Measurements from ENCODE around the gene UNC79. TPM values are rescaled to one million over a fixed set of nuclear protein-coding genes. Genes with fewer than 3 reads are reported as not detected.

UNC79 gene
- total and polyA plus RNA-seq, 3 donors from 2014 or later = 4.3 to 10.7 (median 5.5) TPM

- no peaks in the 10 kb centered on the region for H3K36me3 ChIP-seq (ENCODE audit: low read depth, missing control alignments)
- intact Hi-C loops (cut with DNase I; ENCODE audit: low total_unique reads) = no loop called here
- no peaks in the 10 kb centered on the region for H3K4me1 ChIP-seq
- TF ChIP-seq POLR2A (IDR thresholded peaks at IDR 0.05) = no peak
- no peak for TF ChIP-seq CTCF (IDR thresholded peaks at IDR 0.05)
- H3K27ac ChIP-seq = no peak overlapping the region
- 86 to 90% methylated on average over 3 of the region's 3 CpGs for WGBS, 2 donors
- no peak for DNase-seq
- H3K9me3 ChIP-seq = no peaks in the 10 kb centered on the region
- H3K27me3 ChIP-seq = no peaks in the 10 kb centered on the region
- no peak overlapping the region for H3K4me3 ChIP-seq
Measured at GRCh38 chr14:93496856-93497741, 66.4 kb downstream of the UNC79 start.

GRCh38 chr14:93510056-93510455, 79.3 kb downstream of the UNC79 start:
- H3K27ac ChIP-seq = no peak overlapping the region
- H3K4me1 ChIP-seq = no peaks in the 10 kb centered on the region
- intact Hi-C loops (cut with DNase I; ENCODE audit: low total_unique reads) = no loop called here
- H3K27me3 ChIP-seq = no peaks in the 10 kb centered on the region
- TF ChIP-seq POLR2A (IDR thresholded peaks at IDR 0.05) (no peak), CTCF (IDR thresholded peaks at IDR 0.05) (no peak)
- H3K4me3 ChIP-seq = no peak overlapping the region
- WGBS, 2 donors = 73 to 76% methylated on average over 1 of the region's 1 CpG
- no peaks in the 10 kb centered on the region for H3K36me3 ChIP-seq (ENCODE audit: low read depth, missing control alignments)
- no peaks in the 10 kb centered on the region for H3K9me3 ChIP-seq
- no peak for DNase-seq

- 87 to 89% methylated on average over 5 of the region's 5 CpGs for WGBS, 2 donors
- Histone ChIP-seq H3K36me3 (ENCODE audit: low read depth, missing control alignments) (no peaks in the 10 kb centered on the region), H3K27ac (no peak overlapping the region), H3K9me3 (no peaks in the 10 kb centered on the region), H3K27me3 (no peaks in the 10 kb centered on the region), H3K4me1 (no peaks in the 10 kb centered on the region), H3K4me3 (no peak overlapping the region)
- intact Hi-C loops (cut with DNase I; ENCODE audit: low total_unique reads) = no loop called here
- no peak for DNase-seq
- TF ChIP-seq CTCF (IDR thresholded peaks at IDR 0.05) = no peak
- no peak for TF ChIP-seq POLR2A (IDR thresholded peaks at IDR 0.05)
Measured at GRCh38 chr14:93511001-93511400, 80.3 kb downstream of the UNC79 start.

GRCh38 chr14:93520053-93520607, 89.4 kb downstream of the UNC79 start:
- H3K9me3 ChIP-seq = no peaks in the 10 kb centered on the region
- 88 to 89% methylated on average over 3 of the region's 3 CpGs for WGBS, 2 donors
- H3K27me3 ChIP-seq = no peaks in the 10 kb centered on the region
- DNase-seq = no peak
- no peaks in the 10 kb centered on the region for H3K4me1 ChIP-seq
- intact Hi-C loops (cut with DNase I; ENCODE audit: low total_unique reads) = no loop called here
- H3K36me3 ChIP-seq (ENCODE audit: low read depth, missing control alignments) = no peaks in the 10 kb centered on the region
- no peak overlapping the region for H3K27ac ChIP-seq
- no peak for TF ChIP-seq CTCF (IDR thresholded peaks at IDR 0.05)
- TF ChIP-seq POLR2A (IDR thresholded peaks at IDR 0.05) = no peak
- no peak overlapping the region for H3K4me3 ChIP-seq

Data from testis (tissue), 3 donors.